Measurements from ENCODE around the gene GEMIN5.

GEMIN5 gene

GRCh38 chr5:154971501-154971900 lies 33.5 kb upstream of the GEMIN5 start:
- DNase-seq (ENCODE audit: low spot score), result no peak
- TF ChIP-seq CTCF (IDR thresholded peaks at IDR 0.05; ENCODE audit: extremely low read depth, missing control alignments), result no peak

- no peak for DNase-seq (ENCODE audit: low spot score)
- no peak for TF ChIP-seq CTCF (IDR thresholded peaks at IDR 0.05; ENCODE audit: extremely low read depth, missing control alignments)
These were observed 32.7 kb upstream of the GEMIN5 start for GRCh38 chr5:154970759-154971158.

GRCh38 chr5:154968953-154969352 lies 30.9 kb upstream of the GEMIN5 start:
- TF ChIP-seq CTCF (IDR thresholded peaks at IDR 0.05; ENCODE audit: extremely low read depth, missing control alignments), result no peak
- no peak for DNase-seq (ENCODE audit: low spot score)

- peak; percentile 14 for DNase-seq (ENCODE audit: low spot score)
- TF ChIP-seq CTCF (IDR thresholded peaks at IDR 0.05; ENCODE audit: extremely low read depth, missing control alignments), result no peak
These were observed 29.5 kb upstream of the GEMIN5 start for GRCh38 chr5:154967421-154968024.

GRCh38 chr5:154966874-154967273 lies 28.9 kb upstream of the GEMIN5 start:
- no peak for TF ChIP-seq CTCF (IDR thresholded peaks at IDR 0.05; ENCODE audit: extremely low read depth, missing control alignments)
- no peak for DNase-seq (ENCODE audit: low spot score)

GRCh38 chr5:154966081-154966841 lies 28.2 kb upstream of the GEMIN5 start:
- DNase-seq (ENCODE audit: low spot score), result no peak
- TF ChIP-seq CTCF (IDR thresholded peaks at IDR 0.05; ENCODE audit: extremely low read depth, missing control alignments), result no peak

- peak; percentile 44 for DNase-seq (ENCODE audit: low spot score)
- no peak for TF ChIP-seq CTCF (IDR thresholded peaks at IDR 0.05; ENCODE audit: extremely low read depth, missing control alignments)
These were observed 24.5 kb upstream of the GEMIN5 start for GRCh38 chr5:154962494-154962893.
